ENCODE measurements around the gene COL4A2. TPM values are rescaled to one million over a fixed set of nuclear protein-coding genes. Genes with fewer than 3 reads are reported as not detected.
A peak's percentile ranks its signal among the peaks of the same experiment; 100 is the strongest.

The COL4A2 gene
- total and polyA plus RNA-seq, 3 experiments from 2014 or later: not detected

DNA sequence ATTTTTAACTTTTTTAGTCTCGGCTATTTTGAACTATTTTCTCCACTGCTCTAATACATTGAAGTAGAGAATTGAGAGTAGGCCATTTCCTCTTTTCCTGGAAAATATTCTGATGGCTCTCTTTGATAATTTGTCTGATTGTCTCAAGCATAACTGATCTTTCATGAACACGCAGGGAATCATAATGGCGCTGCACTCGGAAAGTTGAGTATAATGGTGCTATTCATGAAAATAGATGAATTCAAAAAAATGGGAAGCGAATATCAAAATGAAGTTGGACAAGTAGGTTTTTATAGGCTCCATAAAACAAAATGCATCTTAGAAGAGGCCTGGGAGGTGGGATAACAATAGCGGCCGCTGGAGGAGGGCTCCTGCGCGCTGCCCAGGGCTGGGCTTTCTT lies 29.0 kb downstream of the COL4A2 start:
- H3K9me3 ChIP-seq (ENCODE audit: low read length): no peaks in the 10 kb centered on the region
- no peak overlapping the region for H3K27ac Mint-ChIP-seq
- POLR2A ChIA-PET: no interaction called here

DNA sequence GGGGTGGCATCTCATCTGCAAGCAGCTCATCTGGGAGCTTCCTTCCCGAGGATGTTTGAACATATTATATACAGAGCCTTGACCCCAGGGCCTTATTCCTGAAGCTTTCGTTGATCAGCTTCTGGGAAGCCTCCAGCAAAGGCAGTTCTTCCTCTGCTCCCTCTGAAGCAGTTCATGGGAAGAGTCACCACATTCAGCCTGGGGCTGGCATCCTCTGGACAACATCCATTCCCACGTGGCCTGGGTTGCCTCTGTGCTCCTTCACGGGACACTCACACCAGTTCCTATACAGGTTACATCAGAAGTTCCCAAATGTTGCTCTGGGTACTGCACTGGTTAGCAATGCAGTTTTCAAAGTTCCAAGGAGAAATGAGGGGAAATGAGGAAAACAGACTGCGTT lies 29.6 kb downstream of the COL4A2 start:
- no peak for DNase-seq
- Mint-ChIP-seq H3K9me3 (peaks cover 0 to 8% (median 3%) of the 10 kb centered on the region in 5 donors), H3K36me3 (no peaks in the 10 kb centered on the region), H3K4me1 (peaks cover 16 to 17% (median 17%) of the 10 kb centered on the region in 3 donors), H3K4me3 (no peak overlapping the region), H3K27ac (no peak overlapping the region), H3K27me3 (peaks cover 13 to 42% of the 10 kb centered on the region in 2 donors)
- ChIA-PET POLR2A (no interaction called here), CTCF (no interaction called here)
- Histone ChIP-seq H3K4me3 (ENCODE audit: low read length) (no peak overlapping the region), H3K9me3 (ENCODE audit: low read length) (no peaks in the 10 kb centered on the region), H3K36me3 (ENCODE audit: insufficient read depth, low read length) (no peaks in the 10 kb centered on the region), H3K27ac (ENCODE audit: low read depth, low read length) (no peak overlapping the region), H3K27me3 (ENCODE audit: insufficient read depth, low read length, poor library complexity, severe bottlenecking) (no peaks in the 10 kb centered on the region), H3K4me1 (ENCODE audit: insufficient read depth, low read length) (peaks cover 21% of the 10 kb centered on the region)

More for the DNA sequence above, 29.0 kb downstream of the COL4A2 start:
- no peaks in the 10 kb centered on the region for H3K36me3 Mint-ChIP-seq
- no peaks in the 10 kb centered on the region for H3K27me3 ChIP-seq (ENCODE audit: insufficient read depth, low read length, poor library complexity, severe bottlenecking)
- H3K4me3 Mint-ChIP-seq: no peak overlapping the region
- no peak for DNase-seq
- peaks cover 0 to 8% (median 3%) of the 10 kb centered on the region in 5 donors for H3K9me3 Mint-ChIP-seq
- H3K4me3 ChIP-seq (ENCODE audit: low read length): no peak overlapping the region
- peaks cover 7 to 37% of the 10 kb centered on the region in 2 donors for H3K27me3 Mint-ChIP-seq
- H3K4me1 Mint-ChIP-seq: peaks cover 11% of the 10 kb centered on the region in 3 donors
- no peaks in the 10 kb centered on the region for H3K36me3 ChIP-seq (ENCODE audit: insufficient read depth, low read length)
- H3K4me1 ChIP-seq (ENCODE audit: insufficient read depth, low read length): peaks cover 18% of the 10 kb centered on the region
- H3K27ac ChIP-seq (ENCODE audit: low read depth, low read length): no peak overlapping the region
- CTCF ChIA-PET: no interaction called here

DNA sequence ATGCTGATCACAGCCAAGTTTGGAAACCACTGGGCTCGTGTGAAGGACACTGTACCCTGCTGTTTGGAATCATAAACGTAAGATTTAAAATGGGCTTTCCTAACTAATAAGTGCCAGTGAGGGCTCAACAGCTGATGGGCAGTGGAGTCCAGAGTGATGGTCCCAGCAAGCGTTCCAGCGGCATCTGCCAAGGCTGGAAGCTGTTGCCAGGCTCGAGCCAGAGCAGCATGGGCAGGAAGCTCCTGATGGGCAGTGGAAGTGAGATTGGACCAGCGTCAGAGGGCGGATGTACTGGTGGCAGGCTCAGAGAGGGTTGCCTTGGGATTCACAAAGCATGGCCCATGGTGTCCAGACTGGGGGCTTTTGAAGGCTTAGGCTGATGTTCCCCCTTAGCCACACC lies 30.2 kb downstream of the COL4A2 start:
- H3K4me1 ChIP-seq (ENCODE audit: insufficient read depth, low read length): peaks cover 21% of the 10 kb centered on the region
- no peak overlapping the region for H3K27ac ChIP-seq (ENCODE audit: low read depth, low read length)
- H3K27me3 ChIP-seq (ENCODE audit: insufficient read depth, low read length, poor library complexity, severe bottlenecking): no peaks in the 10 kb centered on the region
- no peak overlapping the region for H3K4me3 Mint-ChIP-seq
- H3K36me3 Mint-ChIP-seq: no peaks in the 10 kb centered on the region
- ChIA-PET POLR2A (no interaction called here), CTCF (no interaction called here)
- no peak overlapping the region for H3K27ac Mint-ChIP-seq
- H3K9me3 Mint-ChIP-seq: peaks cover 0 to 8% (median 3%) of the 10 kb centered on the region in 5 donors
- no peaks in the 10 kb centered on the region for H3K9me3 ChIP-seq (ENCODE audit: low read length)
- no peaks in the 10 kb centered on the region for H3K36me3 ChIP-seq (ENCODE audit: insufficient read depth, low read length)
- no peak overlapping the region for H3K4me3 ChIP-seq (ENCODE audit: low read length)
- H3K27me3 Mint-ChIP-seq: peaks cover 17 to 48% of the 10 kb centered on the region in 2 donors
- DNase-seq: no peak
- H3K4me1 Mint-ChIP-seq: peaks cover 17 to 18% (median 18%) of the 10 kb centered on the region in 3 donors

DNA sequence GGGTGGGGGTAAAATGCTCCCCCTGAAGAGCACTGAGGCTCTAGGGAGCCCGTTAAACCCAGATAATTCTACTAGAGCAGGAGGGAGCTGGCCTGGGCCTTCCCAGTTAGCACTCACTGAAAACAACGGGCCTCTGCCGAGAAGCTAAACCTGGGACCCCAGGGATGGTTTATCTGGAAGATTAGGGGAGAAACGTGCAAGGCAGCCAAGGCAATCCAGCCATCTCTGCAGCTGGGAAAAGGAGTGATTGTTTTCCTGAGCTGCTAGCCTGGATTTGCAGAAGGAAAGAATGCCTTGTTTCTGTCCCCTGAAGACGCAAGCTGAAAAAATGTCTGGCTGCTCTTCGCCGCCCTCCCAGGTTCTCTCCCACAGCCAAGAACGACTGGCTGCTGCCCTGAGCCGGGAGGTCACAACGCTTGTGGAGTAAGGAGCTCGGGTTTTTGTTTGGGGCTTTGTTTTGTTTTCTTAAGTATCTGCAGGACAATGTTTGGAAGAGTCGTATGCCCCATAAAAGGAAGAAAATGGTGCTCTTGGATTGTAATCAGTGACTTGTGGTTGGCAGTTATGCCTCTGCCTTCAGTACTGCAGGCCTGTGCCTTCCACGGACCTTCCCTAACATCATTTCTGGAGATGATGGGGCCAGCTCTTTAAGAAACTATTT lies 31.5 kb downstream of the COL4A2 start:
- Mint-ChIP-seq H3K27ac (no peak overlapping the region), H3K4me3 (no peak overlapping the region), H3K27me3 (peaks cover 15 to 52% of the 10 kb centered on the region in 2 donors), H3K4me1 (peaks cover 17 to 18% (median 18%) of the 10 kb centered on the region in 3 donors), H3K36me3 (no peaks in the 10 kb centered on the region), H3K9me3 (peaks cover 0 to 8% (median 3%) of the 10 kb centered on the region in 5 donors)
- no peak overlapping the region for H3K4me3 ChIP-seq (ENCODE audit: low read length)
- CTCF ChIA-PET: no interaction called here
- POLR2A ChIA-PET: no interaction called here
- H3K36me3 ChIP-seq (ENCODE audit: insufficient read depth, low read length): no peaks in the 10 kb centered on the region
- no peak for DNase-seq
- H3K27ac ChIP-seq (ENCODE audit: low read depth, low read length): no peak overlapping the region
- peaks cover 21% of the 10 kb centered on the region for H3K4me1 ChIP-seq (ENCODE audit: insufficient read depth, low read length)
- H3K9me3 ChIP-seq (ENCODE audit: low read length): no peaks in the 10 kb centered on the region
- H3K27me3 ChIP-seq (ENCODE audit: insufficient read depth, low read length, poor library complexity, severe bottlenecking): no peaks in the 10 kb centered on the region

DNA sequence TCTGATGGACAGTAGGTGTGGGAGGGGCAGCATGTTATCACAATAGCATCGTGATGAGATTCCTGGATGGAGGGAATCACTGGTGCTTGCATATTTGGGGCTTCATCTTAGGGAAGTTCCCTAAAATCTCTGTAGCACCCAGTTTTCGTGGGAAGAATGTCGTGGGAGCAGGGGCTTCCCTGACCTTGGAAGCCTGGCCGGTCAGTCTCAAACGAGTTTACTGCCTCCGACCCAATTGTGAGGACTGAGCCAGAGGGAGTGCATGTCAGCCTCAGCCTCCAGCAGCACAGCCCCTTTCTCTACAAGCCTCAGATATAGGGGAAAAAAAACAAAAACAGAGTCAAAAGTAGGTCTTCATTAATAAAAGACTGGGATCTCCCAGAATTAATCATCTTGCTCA lies 32.2 kb downstream of the COL4A2 start:
- peaks cover 0 to 8% (median 3%) of the 10 kb centered on the region in 5 donors for H3K9me3 Mint-ChIP-seq
- ChIA-PET POLR2A (no interaction called here), CTCF (no interaction called here)
- no peak overlapping the region for H3K27ac Mint-ChIP-seq
- DNase-seq: no peak
- H3K27me3 Mint-ChIP-seq: peaks cover 15 to 52% of the 10 kb centered on the region in 2 donors
- Histone ChIP-seq H3K9me3 (ENCODE audit: low read length) (no peaks in the 10 kb centered on the region), H3K27ac (ENCODE audit: low read depth, low read length) (no peak overlapping the region), H3K27me3 (ENCODE audit: insufficient read depth, low read length, poor library complexity, severe bottlenecking) (no peaks in the 10 kb centered on the region), H3K36me3 (ENCODE audit: insufficient read depth, low read length) (no peaks in the 10 kb centered on the region), H3K4me3 (ENCODE audit: low read length) (no peak overlapping the region), H3K4me1 (ENCODE audit: insufficient read depth, low read length) (peaks cover 21% of the 10 kb centered on the region)
- peaks cover 17 to 18% (median 18%) of the 10 kb centered on the region in 3 donors for H3K4me1 Mint-ChIP-seq
- H3K4me3 Mint-ChIP-seq: no peak overlapping the region
- H3K36me3 Mint-ChIP-seq: no peaks in the 10 kb centered on the region

DNA sequence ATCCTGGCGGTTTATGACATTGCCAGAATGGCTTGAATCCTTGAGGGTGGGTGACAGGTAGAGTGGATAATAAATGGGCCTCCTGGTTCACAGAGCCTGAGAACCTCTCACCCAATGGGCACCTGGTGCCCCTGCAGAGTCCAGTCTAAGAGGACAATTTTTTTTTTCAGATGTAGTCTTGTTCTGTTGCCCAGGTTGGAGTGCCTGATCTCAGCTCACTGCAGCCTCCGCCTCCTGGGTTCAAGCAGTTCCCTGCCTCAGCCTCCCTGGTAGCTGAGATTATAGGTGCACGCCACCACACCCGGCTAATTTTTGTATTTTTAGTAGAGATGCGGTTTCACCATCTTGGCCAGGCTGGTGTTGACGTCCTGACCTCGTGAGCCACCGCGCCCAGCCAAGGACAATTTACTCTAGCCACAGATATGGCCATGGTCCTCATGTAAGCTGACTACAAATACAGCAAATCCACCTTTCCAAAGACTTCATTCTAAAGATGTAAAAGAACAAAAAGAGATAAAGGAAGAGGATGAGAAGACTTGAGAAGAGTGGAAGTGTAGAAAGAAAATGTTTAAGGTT lies 33.0 kb downstream of the COL4A2 start:
- H3K36me3 Mint-ChIP-seq: no peaks in the 10 kb centered on the region
- peaks cover 15 to 44% of the 10 kb centered on the region in 2 donors for H3K27me3 Mint-ChIP-seq
- no peaks in the 10 kb centered on the region for H3K9me3 ChIP-seq (ENCODE audit: low read length)
- H3K36me3 ChIP-seq (ENCODE audit: insufficient read depth, low read length): no peaks in the 10 kb centered on the region
- no peaks in the 10 kb centered on the region for H3K27me3 ChIP-seq (ENCODE audit: insufficient read depth, low read length, poor library complexity, severe bottlenecking)
- H3K4me1 Mint-ChIP-seq: peaks cover 17 to 18% (median 18%) of the 10 kb centered on the region in 3 donors
- H3K27ac Mint-ChIP-seq: no peak overlapping the region
- H3K4me3 ChIP-seq (ENCODE audit: low read length): no peak overlapping the region
- no peak for DNase-seq
- ChIA-PET POLR2A (interaction anchor here (1.2 kb wide), 1 partner anchor 373 kb away, joined by 3 read pairs; no protein-coding TSS in a partner anchor), CTCF (no interaction called here)
- H3K9me3 Mint-ChIP-seq: peaks cover 0 to 5% (median 0%) of the 10 kb centered on the region in 5 donors
- H3K4me3 Mint-ChIP-seq: peak overlapping the region in 3 of 7 donors; percentile 6 to 43 (median 17)
- peaks cover 21% of the 10 kb centered on the region for H3K4me1 ChIP-seq (ENCODE audit: insufficient read depth, low read length)
- no peak overlapping the region for H3K27ac ChIP-seq (ENCODE audit: low read depth, low read length)

DNA sequence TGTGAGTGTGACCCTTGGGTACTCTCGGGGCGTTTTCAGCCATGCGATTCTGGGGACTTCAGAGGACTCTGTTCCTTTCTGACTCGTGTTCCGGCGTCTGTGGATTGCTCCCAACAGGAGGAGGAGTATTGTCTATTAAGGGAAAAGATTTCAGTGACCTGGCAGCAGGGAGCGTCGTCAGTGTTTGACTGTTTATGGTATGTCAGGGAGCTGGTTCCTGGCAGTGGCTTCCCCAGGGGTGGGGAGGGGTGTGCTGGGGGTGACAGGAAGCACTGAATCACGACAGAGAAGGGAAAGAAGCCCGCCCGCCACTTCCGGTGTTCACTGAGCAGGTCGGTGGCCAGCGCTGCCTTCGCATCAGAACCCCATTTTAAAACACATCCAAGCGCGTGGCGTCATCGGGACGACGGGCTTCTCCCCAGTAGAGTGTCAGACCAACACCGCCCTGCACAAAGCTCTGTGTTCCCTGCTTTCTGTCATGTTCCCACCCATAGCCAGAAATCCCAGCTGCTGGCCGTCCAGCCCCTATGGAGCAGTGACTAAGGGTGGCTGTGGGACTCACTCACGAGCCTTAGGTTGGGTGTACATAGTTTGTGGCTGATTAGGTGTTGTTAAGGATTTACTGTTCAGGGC lies 33.8 kb downstream of the COL4A2 start:
- Mint-ChIP-seq H3K4me1 (peaks cover 17 to 18% (median 18%) of the 10 kb centered on the region in 3 donors), H3K27ac (peak overlapping the region in 3 of 8 donors; percentile 21 to 79 (median 23)), H3K4me3 (peak overlapping the region in 6 of 7 donors; percentile 22 to 65 (median 48)), H3K27me3 (peaks cover 15 to 42% of the 10 kb centered on the region in 2 donors), H3K36me3 (no peaks in the 10 kb centered on the region), H3K9me3 (peaks cover 0 to 5% (median 0%) of the 10 kb centered on the region in 5 donors)
- peaks cover 21% of the 10 kb centered on the region for H3K4me1 ChIP-seq (ENCODE audit: insufficient read depth, low read length)
- no peak overlapping the region for H3K27ac ChIP-seq (ENCODE audit: low read depth, low read length)
- no peak overlapping the region for H3K4me3 ChIP-seq (ENCODE audit: low read length)
- peak in 2 of 5 donors; percentile 14 to 40 for DNase-seq
- no peaks in the 10 kb centered on the region for H3K27me3 ChIP-seq (ENCODE audit: insufficient read depth, low read length, poor library complexity, severe bottlenecking)
- no peaks in the 10 kb centered on the region for H3K9me3 ChIP-seq (ENCODE audit: low read length)
- no peaks in the 10 kb centered on the region for H3K36me3 ChIP-seq (ENCODE audit: insufficient read depth, low read length)
- POLR2A ChIA-PET: interaction anchor here (1.2 kb wide), 1 partner anchor 372 kb away, joined by 3 read pairs; no protein-coding TSS in a partner anchor
- CTCF ChIA-PET: no interaction called here
